ENCODE results near the gene APOOL. TPM values are rescaled to one million over a fixed set of nuclear protein-coding genes. Genes with fewer than 3 reads are reported as not detected.

Gene APOOL
- total RNA-seq, 4 donors from 2014 or later = 1.1 to 11.2 (median 7.2) TPM

DNA sequence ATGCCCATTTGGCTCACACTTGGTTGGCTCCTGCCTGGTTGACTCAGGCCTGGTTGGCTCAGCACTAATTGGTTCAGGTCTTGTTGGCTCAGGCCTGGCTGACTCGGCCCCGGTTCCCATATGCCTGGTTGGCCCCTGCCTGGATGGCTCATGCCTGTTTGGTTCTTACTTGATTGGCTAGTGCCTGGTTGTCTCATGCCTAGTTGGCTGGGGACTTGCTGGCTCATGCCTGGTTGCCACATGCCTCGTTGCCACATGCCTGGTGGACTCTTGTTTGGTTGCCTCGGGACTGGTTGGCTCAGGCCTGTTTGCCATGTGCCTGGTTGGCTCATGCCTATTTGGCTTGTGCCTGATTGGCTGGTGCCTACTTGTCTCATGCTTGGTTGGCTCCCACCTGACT lies 103.7 kb downstream of the APOOL start:
- no peaks in the 10 kb centered on the region for H3K27me3 ChIP-seq
- no peak overlapping the region for H3K4me3 ChIP-seq
- TF ChIP-seq EP300 (IDR thresholded peaks at IDR 0.05; ENCODE audit: low read depth) (no peak), POLR2A (IDR thresholded peaks at IDR 0.05) (no peak), POLR2AphosphoS5 (IDR thresholded peaks at IDR 0.05) (no peak)
- TF ChIP-seq, protein P1, sequence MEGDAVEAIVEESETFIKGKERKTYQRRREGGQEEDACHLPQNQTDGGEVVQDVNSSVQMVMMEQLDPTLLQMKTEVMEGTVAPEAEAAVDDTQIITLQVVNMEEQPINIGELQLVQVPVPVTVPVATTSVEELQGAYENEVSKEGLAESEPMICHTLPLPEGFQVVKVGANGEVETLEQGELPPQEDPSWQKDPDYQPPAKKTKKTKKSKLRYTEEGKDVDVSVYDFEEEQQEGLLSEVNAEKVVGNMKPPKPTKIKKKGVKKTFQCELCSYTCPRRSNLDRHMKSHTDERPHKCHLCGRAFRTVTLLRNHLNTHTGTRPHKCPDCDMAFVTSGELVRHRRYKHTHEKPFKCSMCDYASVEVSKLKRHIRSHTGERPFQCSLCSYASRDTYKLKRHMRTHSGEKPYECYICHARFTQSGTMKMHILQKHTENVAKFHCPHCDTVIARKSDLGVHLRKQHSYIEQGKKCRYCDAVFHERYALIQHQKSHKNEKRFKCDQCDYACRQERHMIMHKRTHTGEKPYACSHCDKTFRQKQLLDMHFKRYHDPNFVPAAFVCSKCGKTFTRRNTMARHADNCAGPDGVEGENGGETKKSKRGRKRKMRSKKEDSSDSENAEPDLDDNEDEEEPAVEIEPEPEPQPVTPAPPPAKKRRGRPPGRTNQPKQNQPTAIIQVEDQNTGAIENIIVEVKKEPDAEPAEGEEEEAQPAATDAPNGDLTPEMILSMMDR (IDR thresholded peaks at IDR 0.05) = no peak
- intact Hi-C loops (cut with DNase I; ENCODE audit: low total_unique reads) (no loop called here), in situ Hi-C loops (cut with MboI; ENCODE audit: low pct_ligation_motif_present in 1 of 4, low pct_unique_long_range_greater_than_20kb in 1 of 4, low sequenced_read_pairs in 3 of 4) (loop anchor here in 3 of 4 donors (25.0 kb wide), 2 partner anchors 430 to 455 kb away; no protein-coding TSS in a partner anchor)
- no peaks in the 10 kb centered on the region for H3K9me3 ChIP-seq
- no peak overlapping the region for H3K27ac ChIP-seq
- H3K36me3 ChIP-seq = no peaks in the 10 kb centered on the region
- 79% methylated on average over 3 of the region's 4 CpGs; no CpG with 5 or more reads in 1 of the 2 donors for WGBS, 2 donors (ENCODE audit: low coverage in 1 of 2)
- DNase-seq = no peak
- H3K4me1 ChIP-seq = peaks cover 0 to 4% (median 1%) of the 10 kb centered on the region in 4 donors

DNA sequence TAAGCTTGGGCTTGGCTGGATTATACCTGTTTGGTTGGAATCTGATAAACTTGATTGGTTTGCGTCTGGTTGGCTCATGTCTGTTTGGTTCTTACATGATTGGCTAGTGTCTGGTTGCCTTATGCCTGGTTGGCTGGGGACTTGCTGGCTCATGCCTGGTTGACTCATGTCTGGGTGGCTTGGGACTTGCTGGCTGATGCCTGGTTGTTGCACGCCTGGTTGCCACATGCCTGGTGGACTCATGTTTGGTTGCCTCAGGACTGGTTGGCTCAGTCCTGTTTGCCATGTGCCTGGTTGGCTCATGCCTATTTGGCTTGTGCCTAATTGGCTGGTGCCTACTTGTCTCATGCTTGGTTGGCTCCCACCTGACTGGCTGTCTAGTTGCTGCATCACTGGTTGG lies 104.5 kb downstream of the APOOL start:
- Histone ChIP-seq H3K27ac (no peak overlapping the region), H3K36me3 (no peaks in the 10 kb centered on the region), H3K4me1 (peaks cover 0 to 4% (median 1%) of the 10 kb centered on the region in 4 donors), H3K4me3 (no peak overlapping the region), H3K9me3 (no peaks in the 10 kb centered on the region), H3K27me3 (no peaks in the 10 kb centered on the region)
- TF ChIP-seq, protein P1 (IDR thresholded peaks at IDR 0.05) = no peak
- TF ChIP-seq EP300 (IDR thresholded peaks at IDR 0.05; ENCODE audit: low read depth) = no peak
- no peak for TF ChIP-seq POLR2A (IDR thresholded peaks at IDR 0.05)
- no peak for TF ChIP-seq POLR2AphosphoS5 (IDR thresholded peaks at IDR 0.05)
- intact Hi-C loops (cut with DNase I; ENCODE audit: low total_unique reads) (no loop called here), in situ Hi-C loops (cut with MboI; ENCODE audit: low pct_ligation_motif_present in 1 of 4, low pct_unique_long_range_greater_than_20kb in 1 of 4, low sequenced_read_pairs in 3 of 4) (loop anchor here in 3 of 4 donors (25.0 kb wide), 2 partner anchors 429 to 454 kb away; no protein-coding TSS in a partner anchor)
- no peak for DNase-seq
- WGBS, 2 donors (ENCODE audit: low coverage in 1 of 2) = 100% methylated on average over 2 of the region's 2 CpGs; no CpG with 5 or more reads in 1 of the 2 donors

DNA sequence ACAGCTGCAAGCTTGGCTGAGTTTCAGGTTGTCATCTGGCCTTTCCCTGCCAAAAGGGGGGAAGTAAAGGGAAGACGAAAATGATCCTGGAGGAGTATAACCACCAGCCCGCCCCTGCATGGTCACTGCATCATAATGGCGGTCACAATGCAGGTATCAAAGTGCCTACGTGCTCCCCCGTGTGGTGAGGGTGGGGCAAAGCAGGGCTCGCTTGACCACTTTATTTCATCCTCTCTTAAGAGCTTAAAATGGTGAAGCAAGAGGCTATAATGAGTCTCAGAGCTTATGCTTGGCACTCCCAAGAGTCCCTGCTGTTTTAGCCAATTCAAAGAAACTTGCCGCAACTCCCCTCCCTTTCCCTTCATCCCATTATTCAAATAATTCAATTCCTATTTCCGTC lies 105.6 kb downstream of the APOOL start:
- Histone ChIP-seq H3K27ac (no peak overlapping the region), H3K4me1 (peaks cover 0 to 4% (median 1%) of the 10 kb centered on the region in 4 donors), H3K27me3 (no peaks in the 10 kb centered on the region), H3K4me3 (no peak overlapping the region), H3K9me3 (no peaks in the 10 kb centered on the region), H3K36me3 (no peaks in the 10 kb centered on the region)
- in situ Hi-C loops (cut with MboI; ENCODE audit: low pct_ligation_motif_present in 1 of 4, low pct_unique_long_range_greater_than_20kb in 1 of 4, low sequenced_read_pairs in 3 of 4) (loop anchor here in 3 of 4 donors (25.0 kb wide), 2 partner anchors 428 to 453 kb away; no protein-coding TSS in a partner anchor), intact Hi-C loops (cut with DNase I; ENCODE audit: low total_unique reads) (no loop called here)
- 58 to 100% methylated on average over 1 to 8 of the region's 8 CpGs for WGBS, 2 donors (ENCODE audit: low coverage in 1 of 2)
- TF ChIP-seq, protein P1 (IDR thresholded peaks at IDR 0.05) = no peak
- TF ChIP-seq POLR2AphosphoS5 (IDR thresholded peaks at IDR 0.05) = no peak
- no peak for TF ChIP-seq EP300 (IDR thresholded peaks at IDR 0.05; ENCODE audit: low read depth)
- no peak for TF ChIP-seq POLR2A (IDR thresholded peaks at IDR 0.05)
- DNase-seq = no peak

DNA sequence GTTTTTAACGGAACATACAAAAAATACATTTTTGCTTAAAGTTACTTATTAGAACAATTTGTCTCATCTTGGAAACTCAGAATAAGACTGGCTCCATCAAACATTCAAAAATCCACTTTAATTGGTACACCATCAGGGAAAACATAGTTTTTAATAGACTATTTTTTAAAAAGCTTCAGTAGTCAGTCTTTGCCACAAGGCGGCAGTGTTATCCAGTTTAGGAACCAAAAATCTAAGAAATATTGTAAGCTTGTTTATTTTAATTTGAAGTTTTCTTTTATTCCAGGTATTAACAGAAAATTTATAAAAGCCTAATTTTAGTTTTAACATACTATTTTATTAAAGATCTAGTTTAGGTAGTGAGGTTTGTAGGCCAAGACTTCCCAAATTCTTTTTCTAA lies 107.7 kb downstream of the APOOL start:
- Histone ChIP-seq H3K27ac (no peak overlapping the region), H3K27me3 (no peaks in the 10 kb centered on the region), H3K9me3 (no peaks in the 10 kb centered on the region), H3K4me1 (peaks cover 0 to 4% (median 1%) of the 10 kb centered on the region in 4 donors), H3K4me3 (no peak overlapping the region), H3K36me3 (no peaks in the 10 kb centered on the region)
- intact Hi-C loops (cut with DNase I; ENCODE audit: low total_unique reads) = no loop called here
- DNase-seq = no peak
- TF ChIP-seq, protein P1 (IDR thresholded peaks at IDR 0.05) = peak; percentile 42 to 58 (median 52)
- no peak for TF ChIP-seq POLR2AphosphoS5 (IDR thresholded peaks at IDR 0.05)
- in situ Hi-C loops (cut with MboI; ENCODE audit: low pct_ligation_motif_present in 1 of 4, low pct_unique_long_range_greater_than_20kb in 1 of 4, low sequenced_read_pairs in 3 of 4) = loop anchor here (10.0 to 25.0 kb wide), 3 partner anchors 426 to 451 kb away; no protein-coding TSS in a partner anchor
- 31 to 40% methylated on average over 2 of the region's 2 CpGs for WGBS, 2 donors (ENCODE audit: low coverage in 1 of 2)

Measured in transverse colon (tissue), 4 donors.